ENCODE measurements around the gene SLC10A4.
"Not testable (repeated sequence)": the region's sequence is repeated elsewhere in the genome, so short reads cannot be mapped to it uniquely, and the experiment has no call there.

Gene SLC10A4, protein sequence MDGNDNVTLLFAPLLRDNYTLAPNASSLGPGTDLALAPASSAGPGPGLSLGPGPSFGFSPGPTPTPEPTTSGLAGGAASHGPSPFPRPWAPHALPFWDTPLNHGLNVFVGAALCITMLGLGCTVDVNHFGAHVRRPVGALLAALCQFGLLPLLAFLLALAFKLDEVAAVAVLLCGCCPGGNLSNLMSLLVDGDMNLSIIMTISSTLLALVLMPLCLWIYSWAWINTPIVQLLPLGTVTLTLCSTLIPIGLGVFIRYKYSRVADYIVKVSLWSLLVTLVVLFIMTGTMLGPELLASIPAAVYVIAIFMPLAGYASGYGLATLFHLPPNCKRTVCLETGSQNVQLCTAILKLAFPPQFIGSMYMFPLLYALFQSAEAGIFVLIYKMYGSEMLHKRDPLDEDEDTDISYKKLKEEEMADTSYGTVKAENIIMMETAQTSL

DNA sequence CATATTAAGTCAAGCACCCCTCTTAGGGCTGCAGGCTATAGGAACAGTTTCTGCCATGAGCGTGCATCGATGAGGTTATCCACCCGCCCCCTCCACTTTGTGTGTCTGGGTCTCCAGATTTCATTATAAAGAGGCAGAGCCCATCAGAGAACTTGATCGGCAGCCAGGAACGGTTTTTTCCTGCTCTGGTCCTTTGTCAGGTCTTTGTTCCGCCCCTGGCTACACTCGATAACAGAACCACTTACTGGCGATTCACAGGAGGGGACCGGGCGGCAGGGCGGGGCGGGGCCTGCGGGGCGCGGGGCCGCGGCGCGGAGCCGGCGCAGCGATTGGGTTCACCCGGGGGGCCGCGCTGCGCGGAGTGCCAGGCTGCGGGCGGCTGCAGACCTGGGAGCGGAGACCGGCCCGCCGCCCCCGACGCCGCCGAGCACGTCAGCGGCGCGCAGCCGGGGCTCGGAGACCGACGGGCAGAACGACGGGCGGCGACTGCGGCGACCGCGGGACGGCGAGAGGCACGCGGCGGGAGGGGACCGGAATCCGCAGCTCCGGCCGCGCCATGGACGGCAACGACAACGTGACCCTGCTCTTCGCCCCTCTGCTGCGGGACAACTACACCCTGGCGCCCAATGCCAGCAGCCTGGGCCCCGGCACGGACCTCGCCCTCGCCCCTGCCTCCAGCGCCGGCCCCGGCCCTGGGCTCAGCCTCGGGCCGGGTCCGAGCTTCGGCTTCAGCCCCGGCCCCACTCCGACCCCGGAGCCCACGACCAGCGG is at the start of gene SLC10A4:
Gene SLC10A4 (plus strand): TSS at position 338 of the 771 bp plus-strand sequence. CDS start 219 bp downstream, at position 557.
- peak; percentile 39 for DNase-seq (ENCODE audit: low spot score)

DNA sequence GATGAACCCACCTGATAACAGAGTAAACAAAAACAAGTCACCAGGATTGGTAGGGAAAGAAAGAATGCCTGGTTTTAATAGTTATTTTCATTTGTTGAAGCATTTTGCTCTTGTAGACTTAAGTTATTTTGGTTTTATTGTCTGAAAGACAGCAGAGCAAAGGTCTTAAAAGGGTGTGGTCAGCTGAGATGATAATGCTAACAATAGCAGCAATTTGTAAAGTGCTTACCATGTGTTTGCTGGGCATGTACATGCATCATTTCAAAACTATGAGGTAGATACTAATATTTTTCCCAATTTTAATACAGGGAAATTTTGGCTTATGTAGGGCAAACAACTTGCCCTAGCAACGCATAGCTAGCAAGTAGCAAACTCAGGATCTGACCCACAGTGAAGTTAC is 46.8 kb upstream of the SLC10A4 start:
- DNase-seq (ENCODE audit: low spot score) = no peak

DNA sequence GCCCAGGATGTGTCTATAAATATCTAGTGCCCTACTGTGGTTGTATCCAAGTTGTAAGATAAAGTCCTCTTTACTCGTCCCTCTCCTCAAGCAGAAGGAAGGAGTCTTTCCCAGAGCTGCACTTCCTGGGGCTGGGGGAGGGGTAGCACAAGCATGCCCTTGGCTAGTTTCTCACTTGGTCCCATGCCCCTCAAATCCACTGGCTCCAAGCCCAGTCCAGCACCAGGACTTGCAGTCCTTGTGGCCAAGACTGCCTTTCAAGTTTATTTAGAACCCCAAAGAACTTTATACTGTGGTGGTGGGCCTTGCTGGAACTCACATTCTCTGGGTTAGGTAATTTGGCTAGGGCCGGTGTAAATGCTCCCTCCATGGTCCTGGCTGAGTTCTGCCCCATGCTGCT is 43.2 kb upstream of the SLC10A4 start:
- DNase-seq (ENCODE audit: low spot score) = no peak

DNA sequence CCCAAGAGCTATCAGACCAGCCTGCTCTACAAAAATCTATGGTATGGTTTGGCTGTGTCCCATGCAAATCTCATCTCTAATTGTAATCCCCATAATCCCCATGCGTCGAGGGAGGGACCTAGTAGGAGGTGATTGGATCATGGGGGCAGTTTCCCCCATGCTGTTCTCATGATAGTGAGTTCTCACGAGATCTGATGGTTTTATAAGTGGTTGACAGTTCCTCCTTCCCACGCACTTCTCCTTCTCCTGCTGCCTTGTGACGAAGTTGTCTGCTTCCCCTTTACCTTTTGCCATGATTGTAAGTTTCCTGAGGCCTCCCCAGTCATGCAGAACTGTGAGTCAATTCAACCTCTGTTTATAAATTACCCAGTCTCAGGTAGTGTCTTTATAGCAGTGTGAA is 42.2 kb upstream of the SLC10A4 start:
- not testable (repeated sequence) for DNase-seq (ENCODE audit: low spot score)

DNA sequence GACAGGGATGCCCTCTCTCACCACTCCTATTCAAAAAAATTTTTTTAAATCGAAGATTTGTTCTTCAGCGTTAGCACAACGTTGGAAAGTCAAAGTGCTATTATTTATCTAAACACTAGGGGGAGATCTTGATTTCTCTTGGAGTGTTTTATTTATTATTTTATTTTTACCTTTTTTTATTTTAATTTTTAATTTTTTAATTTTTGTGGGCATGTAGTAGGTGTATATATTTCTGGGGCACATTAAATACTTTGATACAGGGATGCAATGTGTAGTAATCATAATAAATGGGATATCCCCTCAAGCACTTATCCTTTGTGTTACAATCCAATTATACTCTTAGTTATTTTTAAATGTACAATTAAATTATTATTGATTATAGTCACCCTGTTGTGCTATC is 37.4 kb upstream of the SLC10A4 start:
- DNase-seq (ENCODE audit: low spot score) = no peak

DNA sequence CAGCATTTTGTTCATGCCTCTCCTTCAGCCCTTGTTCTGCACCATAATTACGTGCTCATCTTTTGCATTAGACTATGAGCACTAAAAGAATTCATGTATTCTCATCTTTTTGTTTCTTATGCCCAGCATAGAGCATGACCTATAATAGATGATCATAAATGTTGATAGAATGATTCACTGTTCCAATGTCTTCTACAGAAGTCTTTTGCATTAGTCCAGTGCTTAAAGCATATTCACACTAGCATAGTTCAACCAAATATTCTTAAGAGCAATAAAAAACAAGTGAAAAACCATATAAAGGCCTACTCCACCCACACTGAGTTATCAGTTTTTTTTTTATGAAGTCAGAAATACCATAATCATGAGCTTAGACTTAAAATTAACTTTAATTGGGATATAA is 36.5 kb upstream of the SLC10A4 start:
- no peak for DNase-seq (ENCODE audit: low spot score)

DNA sequence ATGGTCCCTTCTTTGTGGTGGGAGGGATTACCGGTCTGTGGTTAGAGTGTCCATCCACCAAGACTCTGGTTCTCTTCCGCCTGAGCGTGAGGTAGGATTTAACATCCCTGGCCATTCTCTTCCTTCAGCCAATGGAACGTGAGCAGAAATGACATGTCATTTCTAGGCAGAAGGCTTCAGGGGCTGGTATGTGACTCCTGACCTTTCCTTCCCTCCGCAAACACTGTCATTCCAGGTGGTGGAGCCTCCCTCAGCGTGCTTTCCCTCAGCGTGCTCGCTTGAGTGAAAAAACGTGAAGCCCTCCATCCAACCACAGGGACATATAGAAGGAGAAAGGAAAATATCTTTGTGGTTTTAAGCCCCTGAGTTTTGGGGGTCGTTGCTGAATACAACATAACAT is 34.0 kb upstream of the SLC10A4 start:
- no peak for DNase-seq (ENCODE audit: low spot score)

DNA sequence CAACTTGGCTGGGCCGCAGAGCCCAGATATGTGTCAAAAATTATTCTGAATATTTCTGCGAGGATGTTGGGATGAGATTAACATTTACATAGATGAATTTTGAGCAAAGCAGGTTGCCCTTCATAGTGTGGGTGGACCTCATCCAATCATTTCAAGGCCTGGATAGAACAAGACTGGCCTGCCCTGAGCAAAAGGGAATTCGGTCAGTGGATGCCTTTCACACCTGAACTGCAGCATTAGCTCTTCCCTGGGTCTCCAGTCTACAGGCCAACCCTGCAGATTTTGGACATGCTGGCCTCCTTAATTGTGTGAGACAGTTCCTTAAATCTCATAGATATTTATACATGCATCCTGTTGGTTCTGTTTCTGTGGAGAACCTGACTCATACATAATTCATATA is 32.4 kb upstream of the SLC10A4 start:
- no peak for DNase-seq (ENCODE audit: low spot score)

DNA sequence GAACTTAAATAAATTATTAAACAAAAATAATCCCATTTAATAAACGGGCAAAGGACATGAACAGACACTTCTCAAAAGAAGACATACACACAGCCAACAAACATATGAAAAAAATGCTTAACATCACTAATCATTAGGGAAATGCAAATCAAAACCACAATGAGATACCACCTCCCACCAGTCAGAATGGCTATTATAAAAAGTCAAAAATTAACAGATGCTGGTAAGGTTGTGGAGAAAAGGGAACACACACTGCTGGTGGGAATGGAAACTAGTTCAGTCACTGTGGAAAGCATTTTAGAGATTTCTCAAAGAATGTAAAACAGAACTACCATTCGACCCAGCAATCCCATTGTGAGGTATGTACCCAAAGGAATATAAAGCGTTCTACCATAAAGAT is 31.5 kb upstream of the SLC10A4 start:
- DNase-seq (ENCODE audit: low spot score) = not testable (repeated sequence)

DNA sequence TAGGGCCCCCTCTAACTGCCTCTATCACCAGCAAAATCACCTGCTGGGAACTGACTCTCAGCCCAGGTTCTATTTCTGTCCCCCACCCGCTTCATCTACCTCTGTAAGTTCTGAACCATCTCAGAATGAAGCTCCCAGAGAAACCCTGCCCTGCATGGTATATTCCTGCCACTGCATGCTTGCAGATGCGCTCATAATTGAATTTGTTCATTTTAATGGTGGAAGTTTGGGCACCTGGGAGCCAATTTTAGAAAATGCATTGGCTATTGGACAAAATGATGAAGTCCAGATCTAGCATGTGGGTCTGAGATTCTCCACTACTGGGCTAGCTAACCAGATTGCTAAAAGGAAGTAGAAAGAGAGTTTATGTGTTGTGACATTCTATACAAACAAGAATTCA is 28.6 kb upstream of the SLC10A4 start:
- DNase-seq (ENCODE audit: low spot score) = no peak

DNA sequence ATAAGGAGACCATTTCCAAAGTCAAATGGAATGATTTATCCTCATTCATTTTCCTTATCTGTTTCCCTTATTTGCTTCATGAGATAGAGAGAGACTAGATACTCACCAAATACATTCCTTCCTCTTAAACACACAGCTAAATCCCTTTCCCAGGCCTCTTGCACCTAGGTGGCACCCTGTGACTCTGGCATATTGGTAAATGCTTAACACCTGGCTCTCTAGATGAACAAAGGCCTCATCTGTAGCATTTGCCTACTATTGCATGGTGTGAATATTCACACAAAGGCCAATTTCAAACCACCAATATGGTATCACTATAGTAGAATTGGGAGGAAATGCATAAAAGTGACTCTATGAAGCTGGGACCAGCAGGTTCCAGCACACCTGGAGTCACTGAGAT is 22.1 kb upstream of the SLC10A4 start:
- DNase-seq (ENCODE audit: low spot score) = no peak

DNA sequence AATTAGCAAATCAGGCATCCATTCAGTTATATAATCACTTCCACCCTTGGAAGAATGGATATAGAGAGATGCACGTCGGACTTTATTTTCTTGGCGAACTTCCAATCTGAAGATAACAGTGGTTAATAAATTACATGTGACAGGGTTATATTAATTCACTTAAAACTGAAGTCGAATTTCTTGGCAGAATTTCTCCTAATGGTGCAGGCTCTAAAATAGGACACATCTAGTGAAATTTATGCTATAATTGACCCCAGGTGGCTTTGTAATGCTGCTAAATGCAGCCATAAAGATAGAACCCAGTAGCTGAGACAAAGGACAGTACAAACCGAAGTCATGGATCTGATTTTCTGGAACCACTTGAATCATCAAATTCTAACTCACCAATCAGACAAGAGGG is 20.8 kb upstream of the SLC10A4 start:
- DNase-seq (ENCODE audit: low spot score) = no peak

DNA sequence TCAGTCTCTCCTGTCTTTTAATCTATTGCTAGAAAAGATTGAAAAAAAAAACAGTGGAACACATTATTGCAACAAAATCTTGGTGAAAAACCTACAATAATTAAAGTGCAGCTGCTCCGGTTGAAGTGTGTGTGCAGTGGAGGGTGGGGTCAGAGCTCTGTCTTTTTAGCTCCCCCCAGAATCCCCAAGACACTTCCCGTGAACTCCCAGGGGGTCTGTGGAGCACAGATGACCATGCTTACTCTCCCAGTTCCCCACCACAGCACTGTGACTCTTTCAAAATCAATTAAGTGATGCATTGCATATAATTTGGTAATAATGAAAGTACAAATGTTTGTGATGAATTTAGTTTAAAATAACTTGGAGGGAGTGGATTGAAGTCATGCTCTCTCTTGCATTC is 15.7 kb upstream of the SLC10A4 start:
- DNase-seq (ENCODE audit: low spot score) = no peak

DNA sequence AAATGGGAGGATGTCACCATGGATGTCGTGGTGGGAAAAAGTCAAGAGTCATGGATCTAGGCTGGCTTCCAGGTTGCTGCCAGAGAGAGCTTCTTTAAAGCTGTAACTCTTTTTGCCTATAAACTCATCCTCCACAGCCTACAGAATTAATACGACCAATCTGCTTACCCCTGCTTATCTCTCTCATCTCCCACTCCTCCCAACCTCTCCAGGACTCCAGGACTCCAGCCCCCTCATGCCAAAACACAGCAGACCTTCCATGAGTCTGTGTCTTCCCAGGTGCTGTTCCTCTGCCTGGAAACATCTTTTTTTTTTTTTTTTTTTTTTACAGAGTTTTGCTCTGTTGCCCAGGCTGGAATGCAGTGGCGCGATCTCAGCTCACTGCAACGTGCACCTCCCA is 15.3 kb upstream of the SLC10A4 start:
- DNase-seq (ENCODE audit: low spot score) = no peak

DNA sequence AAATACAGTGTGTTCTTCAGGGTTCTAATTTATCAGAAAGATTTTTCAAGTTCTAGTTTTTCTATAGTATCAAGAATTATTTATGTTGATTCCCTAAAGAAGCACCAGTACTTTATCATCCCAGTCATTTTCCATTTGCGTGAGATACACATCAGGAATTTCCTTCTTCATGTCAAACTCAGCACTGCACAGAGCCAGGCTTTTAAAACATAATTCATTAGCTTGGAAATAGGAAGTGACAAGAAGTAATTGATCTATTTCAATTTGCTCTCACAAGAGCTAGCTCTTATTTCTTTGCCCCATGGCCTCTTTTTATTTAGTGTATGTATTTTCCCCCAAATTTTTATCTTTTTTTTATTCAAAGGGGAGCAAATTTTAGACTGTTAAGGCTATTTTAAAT is 13.0 kb upstream of the SLC10A4 start:
- DNase-seq (ENCODE audit: low spot score) = no peak

DNA sequence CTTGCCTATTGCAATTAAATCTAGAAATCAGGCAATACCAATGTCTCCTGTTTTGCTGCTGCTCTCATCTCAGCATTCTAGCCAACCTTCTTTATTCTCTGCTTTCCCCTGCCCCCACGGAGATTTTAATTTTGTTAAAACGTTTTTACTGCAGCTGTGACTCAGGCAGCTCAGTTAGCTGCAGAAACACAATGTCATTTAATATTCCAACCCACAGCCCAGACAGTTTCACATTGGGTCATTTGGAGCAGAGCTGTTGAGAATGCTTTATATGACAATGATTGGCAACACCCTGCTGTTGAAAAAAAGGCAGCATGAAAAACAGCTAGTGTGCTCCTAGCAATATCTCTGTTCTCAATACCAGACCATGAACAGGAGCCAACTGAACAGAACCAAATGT is 12.6 kb upstream of the SLC10A4 start:
- DNase-seq (ENCODE audit: low spot score) = no peak

DNA sequence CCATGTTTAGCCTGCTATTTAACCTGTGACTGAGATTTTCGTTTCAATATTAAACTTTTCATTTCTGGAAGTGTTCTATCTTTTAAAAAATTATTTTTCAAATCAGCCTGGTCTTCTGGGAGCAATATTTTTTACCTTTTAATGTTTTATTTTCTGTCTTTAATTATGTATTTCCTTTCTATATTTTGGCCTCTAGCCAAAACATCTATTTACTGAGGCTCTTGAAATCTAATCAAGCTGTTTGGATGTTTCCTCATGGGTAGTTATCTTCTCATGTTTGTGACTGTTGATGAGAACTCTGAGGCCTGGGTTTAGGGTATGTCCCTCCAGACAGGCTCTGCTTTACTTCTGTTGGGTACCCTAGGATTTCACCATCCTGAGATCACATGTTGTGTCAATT is 10.3 kb upstream of the SLC10A4 start:
- DNase-seq (ENCODE audit: low spot score) = no peak

DNA sequence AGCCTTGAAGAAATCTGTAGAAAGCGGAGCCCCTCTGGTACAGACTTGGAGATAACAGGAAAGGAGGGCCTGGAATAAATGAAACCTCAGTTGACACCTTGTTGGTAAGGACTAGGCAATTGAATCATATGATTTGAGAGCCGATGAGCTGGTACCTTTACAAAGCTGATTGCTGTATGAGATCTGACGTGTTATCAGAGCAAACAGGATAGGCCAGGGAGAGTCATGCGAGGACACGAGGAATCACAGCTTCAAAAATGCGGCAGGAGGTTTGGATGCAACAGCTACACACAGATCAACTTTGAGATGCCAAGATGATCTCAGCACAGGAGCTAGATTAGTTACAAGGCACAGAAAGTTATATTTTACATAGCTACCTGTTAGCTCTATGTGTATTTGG is 7.4 kb upstream of the SLC10A4 start:
- DNase-seq (ENCODE audit: low spot score) = no peak

DNA sequence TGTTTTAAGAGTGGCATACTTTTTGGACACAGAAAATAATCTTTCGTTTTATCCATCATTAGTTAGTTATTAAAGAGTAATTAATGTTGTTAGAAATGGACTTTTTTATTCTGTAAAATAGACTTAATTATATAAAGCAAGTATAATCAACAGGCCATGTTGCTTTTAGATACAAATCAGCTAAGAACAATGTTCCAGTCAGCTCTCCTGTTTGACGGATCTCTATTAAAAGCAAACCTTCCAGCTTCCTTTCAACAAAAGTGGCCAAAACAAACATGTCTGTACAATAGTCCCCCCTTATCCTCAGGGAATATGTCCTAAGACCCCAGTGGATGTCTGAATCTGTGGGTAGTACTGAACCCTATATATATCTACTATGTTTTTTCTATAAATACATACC is 4.9 kb upstream of the SLC10A4 start:
- no peak for DNase-seq (ENCODE audit: low spot score)

DNA sequence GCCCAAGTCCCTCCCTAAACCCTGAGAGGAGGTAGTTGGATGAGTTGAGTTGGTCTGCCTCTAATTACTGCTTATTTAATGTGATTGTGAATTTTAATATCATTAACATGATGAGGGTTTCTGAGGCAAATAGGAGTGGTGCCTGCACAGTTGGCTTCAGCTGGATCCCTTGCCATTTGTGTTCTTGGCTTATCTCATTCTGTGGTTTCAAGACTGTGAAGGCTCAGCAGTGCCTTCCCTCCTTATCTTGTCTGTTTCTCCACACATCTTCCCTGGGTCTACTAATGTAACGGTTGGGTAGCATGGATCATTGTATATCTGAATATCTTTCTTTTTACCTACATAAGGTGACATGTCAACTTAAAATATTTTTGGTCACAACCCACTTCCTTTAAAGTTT is 1.6 kb upstream of the SLC10A4 start:
- no peak for DNase-seq (ENCODE audit: low spot score)

DNA sequence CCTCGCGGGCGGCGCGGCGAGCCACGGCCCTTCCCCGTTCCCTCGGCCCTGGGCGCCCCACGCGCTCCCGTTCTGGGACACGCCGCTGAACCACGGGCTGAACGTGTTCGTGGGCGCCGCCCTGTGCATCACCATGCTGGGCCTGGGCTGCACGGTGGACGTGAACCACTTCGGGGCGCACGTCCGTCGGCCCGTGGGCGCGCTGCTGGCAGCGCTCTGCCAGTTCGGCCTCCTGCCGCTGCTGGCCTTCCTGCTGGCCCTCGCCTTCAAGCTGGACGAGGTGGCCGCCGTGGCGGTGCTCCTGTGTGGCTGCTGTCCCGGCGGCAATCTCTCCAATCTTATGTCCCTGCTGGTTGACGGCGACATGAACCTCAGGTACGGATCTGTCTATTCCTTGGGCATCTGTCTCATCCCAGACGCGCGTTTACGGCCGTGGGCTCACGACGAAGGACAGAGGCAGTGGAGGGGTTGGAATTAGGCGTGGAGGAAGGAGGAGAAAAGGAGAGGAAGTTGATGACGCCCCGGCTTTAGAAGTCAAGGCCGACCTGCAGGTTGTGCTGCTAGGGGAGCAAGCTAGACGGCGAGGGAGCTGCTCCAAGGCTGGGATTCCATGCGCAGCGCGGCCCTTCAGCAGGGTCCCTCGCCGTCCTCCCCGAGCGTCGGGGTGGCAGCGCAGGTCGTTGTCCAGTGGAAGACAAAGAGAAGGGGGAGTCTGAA is 792 bp downstream of the SLC10A4 start:
- DNase-seq (ENCODE audit: low spot score) = no peak

DNA sequence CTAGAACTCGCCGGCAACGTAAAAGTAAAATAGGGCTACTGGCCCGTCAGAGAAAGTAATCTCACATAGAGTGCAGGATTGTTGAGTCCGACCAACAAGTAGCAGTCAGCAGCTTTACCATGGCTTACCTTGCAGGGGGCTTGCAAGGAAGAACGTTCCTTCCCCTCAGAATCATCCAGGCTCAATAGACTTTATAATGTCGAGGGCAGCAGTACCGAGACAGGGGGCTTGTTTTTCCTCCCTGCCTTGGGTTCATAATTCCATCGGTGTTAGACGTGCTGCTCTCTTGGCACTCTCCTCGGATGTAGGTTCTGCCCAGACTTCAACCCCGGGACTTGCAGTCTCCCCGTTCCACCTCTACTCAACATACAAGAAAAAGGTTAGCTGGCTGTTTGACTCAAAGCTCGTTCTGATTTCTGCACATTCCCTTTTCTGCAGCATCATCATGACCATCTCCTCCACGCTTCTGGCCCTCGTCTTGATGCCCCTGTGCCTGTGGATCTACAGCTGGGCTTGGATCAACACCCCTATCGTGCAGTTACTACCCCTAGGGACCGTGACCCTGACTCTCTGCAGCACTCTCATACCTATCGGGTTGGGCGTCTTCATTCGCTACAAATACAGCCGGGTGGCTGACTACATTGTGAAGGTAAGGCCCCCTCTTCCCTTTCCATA is 1.5 kb downstream of the SLC10A4 start:
- no peak for DNase-seq (ENCODE audit: low spot score)

Data from HuH-7.5 (cell line).